Stimulated activated CD8-positive, alpha-beta memory T cell treated with anti-CD3 and anti-CD28 coated beads, Interleukin-7, amount 100 ng/mL, for 1 hour (primary cell): ENCODE results near the gene JOSD1.

Source experiments
- DNase-seq, 2 donors: peaks; one replicate each; pipeline ENCODE4 v3.0.0-alpha.2; 2020; ENCODE audit warnings: low read depth in 2 of 2

The JOSD1 gene

DNA sequence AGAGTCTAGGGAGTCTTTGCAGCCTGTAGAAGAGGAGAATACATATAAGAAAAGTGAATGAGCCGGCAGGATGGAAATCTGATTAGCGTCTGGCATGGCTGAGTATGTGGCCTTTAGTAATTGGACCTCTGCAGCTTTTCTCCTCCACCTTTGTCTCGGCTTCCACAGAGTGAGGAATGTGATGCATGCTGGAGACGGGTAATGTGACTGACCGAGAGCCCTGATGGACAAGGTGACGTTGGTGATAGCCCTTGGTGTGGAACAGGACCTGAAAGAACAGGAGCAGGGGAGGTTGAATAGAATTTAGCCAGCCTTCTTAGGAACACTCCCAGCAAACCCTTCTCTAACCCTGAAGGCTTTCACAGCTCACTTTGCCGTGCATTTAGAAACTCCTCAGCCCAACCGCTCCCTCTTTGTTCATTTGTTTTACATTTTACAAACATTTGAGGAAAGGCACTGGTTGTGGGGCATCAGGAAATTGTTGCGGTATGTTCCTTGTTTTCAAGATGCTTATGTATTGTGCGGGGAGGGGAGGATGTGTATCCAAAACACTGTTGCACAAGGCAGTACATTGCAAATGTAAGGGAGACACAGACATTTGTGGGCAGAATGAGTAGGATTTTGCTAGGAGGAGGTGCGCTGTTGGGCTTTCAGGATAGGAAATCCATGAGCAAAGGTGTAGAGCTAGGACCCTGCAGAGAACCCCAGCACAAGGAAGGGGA lies 11.9 kb upstream of the JOSD1 start:
- no peak for DNase-seq

DNA sequence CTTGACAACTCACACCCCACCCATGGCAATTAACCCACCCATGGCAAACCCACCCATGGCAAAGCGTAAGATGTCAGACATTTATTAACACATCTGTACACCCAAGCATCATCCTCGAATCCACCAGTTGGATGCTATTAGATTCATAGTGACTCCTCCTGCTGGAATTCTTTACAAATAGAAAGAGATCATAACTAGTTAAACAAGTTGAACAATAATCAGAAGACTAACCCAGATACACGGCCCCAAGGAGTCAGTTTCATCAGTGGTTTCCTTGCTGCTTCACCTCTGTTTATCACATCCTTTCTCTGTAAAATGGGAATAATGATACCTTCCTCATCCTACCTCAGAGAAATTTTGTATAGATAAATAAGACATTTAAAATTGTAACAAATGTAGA lies 10.1 kb upstream of the JOSD1 start:
- no peak for DNase-seq

DNA sequence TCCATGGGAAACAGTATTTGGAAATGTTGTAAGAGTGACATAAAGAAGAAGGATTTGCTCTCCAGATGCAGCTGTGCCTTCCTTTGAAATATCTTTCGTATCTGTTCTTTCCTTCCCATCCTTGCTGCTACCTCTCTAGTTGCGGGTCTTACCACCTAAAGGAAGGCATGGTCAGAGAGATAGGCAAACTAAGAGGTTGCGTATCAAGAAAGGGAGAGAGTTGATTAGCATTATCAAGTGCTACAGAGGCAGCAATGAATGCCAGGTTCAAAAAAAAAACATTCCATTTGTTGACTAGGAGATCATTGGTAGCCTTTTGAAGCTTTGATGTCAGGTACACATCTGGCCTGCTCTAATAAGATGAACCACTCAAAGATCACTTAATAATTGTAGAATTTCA lies 9.6 kb upstream of the JOSD1 start:
- DNase-seq, result no peak

DNA sequence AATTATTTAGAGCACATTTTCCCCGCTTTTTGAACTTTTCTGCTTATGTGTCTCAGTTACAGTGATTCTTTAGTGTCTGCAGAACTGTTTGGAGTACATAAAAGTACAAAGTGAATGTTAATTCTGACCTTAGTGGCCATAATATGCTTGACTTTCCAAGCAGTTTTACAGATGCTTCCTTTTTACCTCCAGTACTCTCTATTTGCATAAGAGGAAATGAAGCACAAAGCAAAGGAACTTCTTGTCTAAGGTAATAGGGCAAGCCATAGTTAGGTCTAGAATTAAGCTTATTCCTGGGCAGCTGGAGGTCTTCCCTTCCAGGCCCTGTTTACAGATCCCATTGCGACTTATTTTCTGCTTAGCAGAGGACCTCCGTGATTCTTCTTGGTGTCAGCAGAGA lies 8.6 kb upstream of the JOSD1 start:
- no peak for DNase-seq

DNA sequence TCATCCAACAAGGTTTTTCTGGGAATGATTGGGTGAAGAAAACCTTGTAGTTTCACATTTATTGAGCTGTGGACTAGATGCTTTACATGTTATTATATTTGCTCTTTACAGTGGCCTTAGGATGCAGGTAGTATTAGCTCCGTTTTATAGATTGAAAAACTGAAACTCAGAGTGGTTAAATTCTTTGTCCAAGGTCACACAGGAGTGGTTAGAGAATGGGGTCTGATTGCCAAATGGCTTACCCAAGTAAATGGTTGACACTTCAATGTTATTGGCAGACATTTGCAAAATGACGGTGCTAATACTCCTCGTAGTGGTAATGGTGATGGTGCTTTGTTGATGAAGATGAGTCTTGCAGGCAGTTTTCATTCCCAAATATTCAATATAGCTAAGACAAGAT lies 7.2 kb upstream of the JOSD1 start:
- DNase-seq, result no peak

DNA sequence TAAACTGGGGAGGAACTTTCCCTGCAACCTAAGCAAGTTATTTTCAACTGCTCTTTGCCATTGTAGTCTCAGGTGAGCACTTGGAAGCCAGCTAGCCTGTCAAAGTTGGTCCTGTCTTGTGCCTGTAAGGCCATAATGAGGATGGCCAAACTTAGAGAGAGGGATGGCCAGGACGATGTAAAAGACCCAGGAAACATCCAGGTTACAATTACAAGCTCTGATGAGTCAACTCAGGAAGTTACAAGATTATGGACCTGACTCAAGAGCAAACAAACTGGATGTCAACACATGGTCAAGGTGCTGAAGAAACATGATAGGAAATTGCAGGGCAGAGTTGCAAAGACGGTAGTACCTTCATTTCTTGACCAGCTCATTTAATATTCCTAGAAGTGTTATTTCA lies 6.6 kb upstream of the JOSD1 start:
- no peak for DNase-seq

DNA sequence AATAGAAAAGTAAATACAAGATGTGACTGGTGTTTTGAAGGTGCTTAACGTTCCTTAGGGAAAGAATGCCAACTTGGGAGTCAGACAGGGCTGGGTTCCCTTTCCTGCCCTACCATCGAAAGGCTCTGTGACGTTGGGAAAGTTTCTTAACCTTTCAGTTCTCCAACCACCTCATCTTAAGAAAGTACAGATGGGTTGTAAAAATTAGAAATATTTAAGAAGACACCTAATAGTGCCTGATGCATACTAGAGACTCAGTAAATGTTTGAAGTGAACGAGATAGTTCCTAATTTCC lies 6.1 kb upstream of the JOSD1 start:
- DNase-seq, result no peak

DNA sequence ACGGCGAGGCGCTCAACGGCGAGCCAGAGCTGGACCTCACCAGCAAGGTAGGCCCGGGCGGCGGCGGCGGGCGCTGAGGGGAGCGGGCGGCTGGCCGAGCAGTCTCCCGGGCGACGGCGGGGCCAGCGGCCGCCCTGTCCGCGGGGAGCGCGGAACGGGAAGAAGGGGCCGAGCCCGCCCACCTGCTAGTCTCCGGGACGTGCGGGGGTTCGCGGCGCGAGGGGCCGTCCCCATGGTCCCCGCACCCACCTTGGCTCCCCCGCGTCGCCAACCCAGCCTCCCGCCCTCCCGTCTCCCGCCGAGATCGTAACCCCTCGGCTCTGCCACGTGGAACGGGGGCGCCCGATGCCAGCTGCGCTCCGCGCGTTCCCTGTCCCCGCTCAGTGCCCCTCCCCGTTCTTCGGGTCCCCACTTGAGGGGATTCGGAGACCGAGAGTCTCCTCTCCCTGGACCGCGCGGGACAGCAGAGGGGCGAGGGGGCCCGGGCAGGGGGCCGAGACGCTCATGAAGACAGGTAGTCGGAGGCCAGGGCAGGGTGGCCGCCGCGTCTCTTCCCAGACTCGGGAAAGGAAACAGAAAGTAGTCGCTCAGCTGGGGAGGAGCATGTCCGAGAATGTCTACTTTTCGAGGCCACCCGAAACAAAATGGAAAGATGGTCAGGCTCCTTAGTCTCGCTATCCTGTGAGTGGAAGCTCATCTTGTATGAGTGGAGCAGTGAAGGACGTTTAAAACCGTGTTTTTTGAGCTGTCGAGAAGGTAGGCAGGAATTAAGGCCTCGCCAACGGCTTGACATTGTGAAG lies 5.6 kb upstream of the JOSD1 start:
- DNase-seq, result no peak

DNA sequence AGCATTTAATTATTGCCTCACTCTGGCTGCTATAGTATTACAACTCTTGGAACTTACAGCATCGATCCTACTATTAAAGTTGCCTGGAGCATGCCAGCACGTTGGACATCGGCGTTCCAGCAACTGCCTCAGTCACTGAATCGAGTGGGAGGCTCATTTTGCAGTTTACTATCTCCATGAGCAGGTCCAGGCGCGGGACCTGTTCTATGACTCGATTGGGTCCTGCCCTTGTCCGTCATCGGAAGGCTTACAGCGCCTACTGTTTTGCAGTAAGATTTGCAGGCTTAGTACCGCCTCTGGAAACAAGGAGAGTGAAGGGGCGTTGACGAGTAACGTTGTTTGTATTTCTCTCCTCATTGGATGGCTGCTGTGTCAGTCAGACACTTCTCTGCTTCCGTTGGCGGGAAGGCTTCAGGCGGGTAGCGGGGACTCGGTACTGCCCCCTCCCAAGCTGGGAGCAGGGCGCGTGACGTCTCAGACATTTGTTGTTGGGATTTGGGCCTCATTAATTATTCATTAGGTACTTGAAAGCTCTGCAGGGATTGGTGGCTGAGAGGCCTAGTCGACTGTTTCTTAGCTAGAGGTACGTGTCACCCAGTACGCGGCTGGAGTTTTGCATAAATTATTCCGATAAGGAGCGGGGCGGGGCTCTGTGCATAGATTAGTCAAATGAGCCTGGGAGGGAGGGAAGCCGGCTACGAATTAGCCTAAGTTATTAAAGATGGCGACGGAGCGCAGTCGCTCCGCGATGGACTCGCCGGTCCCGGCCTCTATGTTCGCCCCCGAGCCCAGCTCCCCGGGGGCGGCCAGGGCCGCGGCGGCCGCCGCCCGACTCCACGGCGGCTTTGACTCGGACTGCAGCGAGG lies 4.7 kb upstream of the JOSD1 start, which contains the start of gene GTPBP1:
GTPBP1 (plus strand) TSS at position 710 of the 866 bp plus-strand sequence; CDS start at position 722, 12 bp downstream.
- DNase-seq, result peak; percentile 87 to 89

DNA sequence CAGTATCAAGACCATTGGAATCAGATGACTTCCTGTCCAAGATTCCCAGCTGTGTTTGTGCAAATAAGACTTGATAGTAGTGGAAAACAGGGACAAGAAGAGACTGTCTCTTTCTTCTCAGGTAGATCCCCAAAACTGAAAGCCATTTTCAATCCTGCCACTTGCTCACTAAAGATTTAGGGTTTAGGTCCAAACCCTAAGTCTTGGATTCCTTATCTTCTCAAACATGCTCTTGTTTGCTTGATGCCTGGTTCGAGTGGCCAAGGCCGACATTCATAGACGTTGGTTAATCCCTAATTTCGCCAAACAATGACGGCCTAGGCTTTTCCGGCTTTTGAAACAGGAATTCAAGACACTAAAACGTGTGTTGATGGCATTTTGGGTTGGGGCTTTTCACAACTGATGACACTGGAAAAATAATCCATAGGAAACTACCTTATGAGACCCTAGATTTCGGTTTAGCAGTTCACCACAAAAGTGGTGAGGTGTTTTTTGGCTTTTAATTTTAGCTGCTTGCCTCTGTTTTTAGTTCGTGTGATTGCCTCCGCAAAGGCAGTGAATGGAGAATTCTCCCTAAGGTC lies 4.0 kb upstream of the JOSD1 start:
- no peak for DNase-seq

DNA sequence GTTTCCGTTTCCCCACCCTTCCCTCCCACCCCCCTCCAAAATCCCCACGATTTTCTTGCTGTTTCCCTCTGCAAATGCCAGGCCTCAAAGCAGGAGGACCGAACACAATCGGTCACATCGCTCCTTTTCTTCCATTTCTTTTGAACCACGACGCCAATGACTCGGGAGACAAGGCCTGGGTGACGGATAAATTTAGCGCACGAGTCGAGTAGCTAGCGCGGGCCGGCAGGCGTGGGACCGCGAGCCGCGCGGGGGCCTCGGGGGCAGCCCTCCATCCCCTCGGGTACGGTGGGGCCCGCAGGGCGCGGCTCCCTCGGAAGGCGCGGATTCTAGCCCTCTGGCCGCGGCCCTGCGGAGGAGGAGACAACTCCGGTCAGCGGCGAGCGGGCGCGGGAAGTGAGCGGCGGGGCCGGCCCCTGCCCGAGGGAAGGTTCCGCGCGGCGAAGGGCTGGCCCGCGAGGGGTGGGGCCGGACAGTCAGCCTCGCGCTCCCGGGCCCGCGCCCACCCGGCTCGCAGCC lies 414 bp downstream of the JOSD1 start:
- no peak for DNase-seq

DNA sequence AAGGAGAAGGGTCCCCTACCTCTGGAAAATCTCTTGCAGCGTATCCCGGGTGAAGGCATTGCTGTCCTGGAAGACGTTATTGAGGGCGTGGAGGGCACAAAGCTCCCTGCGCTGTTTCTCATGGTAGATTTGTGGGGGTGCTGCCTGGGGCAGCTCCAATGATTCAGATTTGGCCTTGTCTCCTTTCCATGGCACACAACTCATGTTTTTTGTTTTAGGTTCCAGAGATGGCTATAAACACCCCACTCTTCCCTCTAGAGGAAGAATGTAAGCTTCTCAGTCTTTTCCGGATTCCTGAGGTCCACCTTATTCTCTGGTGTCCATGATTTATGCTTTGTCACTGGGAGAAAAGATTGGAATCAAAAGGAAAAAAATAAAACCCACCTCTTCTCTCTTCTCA lies 959 bp downstream of the JOSD1 start:
- DNase-seq, result no peak

DNA sequence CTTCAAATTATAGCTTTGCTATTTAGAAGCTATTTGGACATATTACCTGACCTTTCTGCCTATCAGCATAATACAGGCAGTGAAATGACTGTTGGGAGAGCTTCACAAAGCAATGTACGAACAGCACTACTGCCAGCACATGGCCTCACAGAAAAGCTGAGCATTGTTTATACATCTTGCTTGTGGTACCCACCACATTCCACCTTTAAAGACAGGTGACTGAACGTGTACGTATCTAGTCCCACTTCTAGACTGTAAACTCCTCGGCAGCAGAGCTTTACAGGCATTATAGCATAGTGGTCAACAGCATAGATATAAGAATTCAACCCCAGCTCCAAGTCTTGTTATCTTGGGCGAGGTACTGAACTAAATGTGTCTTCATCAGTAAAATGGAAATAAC lies 1.6 kb downstream of the JOSD1 start:
- no peak for DNase-seq

DNA sequence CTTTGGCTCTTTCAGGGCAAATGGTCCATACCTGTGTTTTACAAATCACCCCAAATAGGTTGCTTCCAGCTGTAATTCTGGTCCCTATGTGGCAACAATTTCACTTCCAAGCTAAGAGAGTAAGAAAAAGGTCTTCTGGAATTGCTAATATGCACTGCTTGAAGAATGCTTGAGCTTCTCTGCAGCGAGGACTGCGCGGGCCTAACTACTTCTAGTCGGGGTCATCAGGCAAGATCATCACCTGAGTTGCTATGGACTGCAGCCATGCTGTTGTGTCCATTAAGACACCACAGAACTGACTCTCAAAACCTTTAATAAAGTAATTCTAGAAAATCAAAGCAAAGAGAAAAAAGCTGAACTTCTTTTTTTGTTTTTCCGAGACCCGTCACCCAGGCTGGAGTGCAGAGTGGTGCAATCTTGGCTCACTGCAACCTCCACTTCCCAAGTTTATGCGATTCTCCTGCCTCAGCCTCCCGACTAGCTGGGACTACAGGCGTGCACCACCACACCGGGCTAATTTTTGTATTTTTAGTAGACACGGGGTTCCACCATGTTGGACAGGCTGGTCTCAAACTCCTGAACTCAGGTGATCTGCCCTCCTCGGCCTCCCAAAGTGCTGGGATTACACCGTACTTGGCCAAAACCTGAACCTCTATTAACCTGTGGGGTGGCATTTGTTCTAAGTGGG lies 2.2 kb downstream of the JOSD1 start:
- DNase-seq, result no peak

DNA sequence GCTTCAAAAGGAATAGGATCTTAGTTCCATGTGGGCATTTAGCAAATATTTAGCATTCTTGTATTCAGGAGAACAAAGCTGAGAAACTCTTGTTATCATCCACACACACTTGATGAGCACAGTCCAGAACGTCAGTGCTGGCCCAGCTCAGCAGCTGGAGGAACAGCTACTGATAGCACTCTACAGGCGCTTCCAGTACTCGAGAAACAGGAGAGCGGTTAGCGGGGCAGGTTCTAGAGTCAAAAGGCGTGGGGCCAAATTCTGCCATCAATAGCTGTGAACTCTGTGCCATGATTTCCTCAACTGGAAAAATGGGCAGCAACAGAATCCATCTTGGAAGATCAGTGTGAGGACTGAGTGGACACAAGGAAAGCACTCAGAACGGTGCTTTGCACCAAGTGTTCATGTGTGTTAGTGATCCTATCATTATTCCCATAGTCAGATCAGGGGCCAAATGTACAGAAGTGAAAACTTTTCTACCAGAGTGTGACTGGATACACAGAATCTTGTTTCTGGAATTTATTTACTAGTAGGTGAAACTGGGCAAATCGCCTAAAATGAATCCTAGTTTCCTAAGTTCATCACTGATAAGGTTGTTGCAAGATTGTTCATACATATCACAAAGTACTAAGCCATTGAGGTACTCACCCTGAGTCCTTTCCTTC lies 3.2 kb downstream of the JOSD1 start:
- DNase-seq, result no peak

DNA sequence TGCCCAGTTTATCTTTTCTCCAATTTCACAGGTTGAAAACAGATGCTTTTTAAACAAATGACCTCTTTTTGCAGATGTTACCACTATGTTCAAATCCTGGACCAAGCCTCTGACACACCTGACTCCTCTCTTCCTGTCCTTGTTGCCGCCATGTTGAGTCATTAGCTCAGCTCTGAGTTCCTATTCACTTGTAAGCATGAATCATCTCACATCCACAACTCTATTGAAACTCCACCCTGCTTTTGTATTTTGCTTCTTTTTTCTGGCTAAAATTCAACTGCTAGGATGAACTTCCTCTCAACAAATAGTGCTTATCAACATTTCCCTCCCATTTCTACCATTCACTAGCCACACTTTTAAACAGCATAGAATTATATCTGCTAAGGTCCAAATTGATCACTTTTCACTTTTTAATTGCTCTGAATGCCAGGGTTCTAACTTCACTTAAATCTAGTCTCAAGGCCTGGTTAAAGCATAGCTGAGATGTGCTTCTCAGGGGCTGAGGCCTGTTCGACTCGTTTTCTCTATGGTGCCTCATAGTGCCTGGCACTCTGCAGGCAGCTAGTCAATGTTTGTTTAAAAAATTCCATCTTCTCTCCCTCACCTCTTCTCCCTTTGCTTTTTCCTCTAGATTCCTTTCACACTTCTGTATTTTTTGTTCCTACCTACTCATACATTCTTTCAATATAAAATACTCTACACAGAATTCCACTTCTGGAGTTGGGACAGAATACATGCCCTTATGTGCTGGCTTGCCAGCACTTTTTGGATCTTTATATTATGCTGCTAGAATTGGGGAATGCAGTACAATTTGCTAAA lies 3.9 kb downstream of the JOSD1 start:
- no peak for DNase-seq

DNA sequence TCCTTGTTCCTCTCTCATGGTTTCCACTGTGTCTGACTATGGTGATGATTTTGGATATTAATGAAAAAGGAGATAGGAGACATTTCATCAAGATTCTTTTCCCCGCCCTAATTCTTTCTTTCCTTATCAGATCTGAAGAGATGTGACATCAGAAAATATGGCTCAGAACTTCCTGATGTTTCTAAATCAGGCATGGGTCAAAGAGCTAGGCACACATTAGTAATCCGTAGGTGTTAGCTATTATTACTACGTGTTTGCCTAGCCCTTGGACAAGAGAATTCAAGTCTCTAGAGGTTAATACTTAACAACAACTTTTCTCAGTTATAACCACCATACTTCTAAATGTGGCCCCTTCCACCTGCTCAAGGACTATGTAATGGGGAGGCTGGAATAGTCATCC lies 5.8 kb downstream of the JOSD1 start:
- DNase-seq, result no peak

DNA sequence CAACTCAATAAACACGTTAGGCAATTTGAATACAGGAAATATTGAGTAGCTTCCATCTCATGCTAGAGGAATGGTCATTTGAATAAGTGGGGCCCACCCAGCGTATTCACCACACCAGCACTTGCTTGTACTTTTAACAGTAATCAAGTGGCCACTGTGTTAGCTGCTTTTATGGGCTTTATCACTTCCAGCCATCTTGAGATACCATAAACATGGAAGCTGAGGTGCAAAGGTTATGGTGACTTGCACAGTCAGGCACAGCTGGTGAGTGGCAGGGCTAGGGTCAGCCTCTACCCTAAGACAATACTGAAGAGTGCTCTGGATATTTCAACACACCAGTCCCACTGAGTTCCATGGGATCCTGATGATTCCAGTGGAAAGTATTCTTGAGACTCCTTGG lies 6.7 kb downstream of the JOSD1 start:
- DNase-seq, result no peak

DNA sequence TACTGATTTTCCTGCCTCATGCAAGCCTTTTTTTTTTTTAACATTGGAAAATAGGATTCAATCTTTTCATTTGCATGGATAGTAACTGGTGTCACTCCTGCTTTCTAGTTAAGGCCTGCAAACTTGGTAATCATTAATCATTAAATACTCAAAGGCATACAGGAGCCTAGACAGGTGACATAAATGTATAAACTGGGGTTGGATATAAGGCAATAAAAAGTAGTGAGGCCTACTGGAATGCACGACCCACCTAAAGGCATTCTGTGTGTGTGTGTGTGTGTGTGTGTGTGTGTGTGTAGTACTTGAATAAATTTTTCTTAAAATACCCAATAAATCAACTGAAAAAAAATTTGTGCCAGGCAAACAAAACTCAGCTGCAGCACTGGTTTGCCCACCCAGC lies 11.1 kb downstream of the JOSD1 start:
- DNase-seq, result no peak

DNA sequence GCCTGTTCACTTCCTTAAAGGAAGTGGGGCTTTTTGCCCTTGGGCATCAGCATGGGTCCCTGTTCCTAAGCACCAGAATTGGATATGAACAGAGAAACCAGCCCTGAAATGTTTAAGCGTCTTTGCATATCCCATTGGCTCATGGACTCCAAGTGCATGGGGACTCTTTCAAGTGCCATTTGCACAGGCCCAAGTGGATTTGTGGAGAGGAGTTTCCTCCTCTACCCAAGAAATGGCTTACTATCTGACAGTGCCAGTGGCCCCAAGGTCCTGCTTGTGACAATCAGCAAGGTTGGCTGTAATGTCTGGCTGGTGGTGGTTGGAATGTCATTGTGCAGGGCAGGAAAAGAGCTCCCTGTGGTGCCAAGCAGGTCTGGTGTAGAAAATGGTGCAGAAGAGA lies 15.0 kb downstream of the JOSD1 start:
- DNase-seq, result no peak
